ENCODE data around the gene SEBOX.

Gene SEBOX

GRCh38 chr17:28335959-28336871 is 28.8 kb downstream of the SEBOX start:
- H3K4me3 ChIP-seq (ENCODE audit: low read length): peak overlapping the region; percentile 98
- peaks cover 28% of the 10 kb centered on the region for H3K4me1 ChIP-seq (ENCODE audit: control insufficient read depth, insufficient read depth, low read length)
- DNase-seq (ENCODE audit: low read depth): peak; percentile 90
- H3K27me3 ChIP-seq (replicated peaks; ENCODE audit: control insufficient read depth, insufficient read depth, low read length): no peaks in the 10 kb centered on the region
- H3K9ac ChIP-seq (ENCODE audit: low read length): peak overlapping the region; percentile 92
- H3K9me3 ChIP-seq (ENCODE audit: control insufficient read depth, low read length): no peaks in the 10 kb centered on the region
- H3K36me3 ChIP-seq (ENCODE audit: control insufficient read depth, insufficient read depth, low read length, severe bottlenecking): peaks cover 25% of the 10 kb centered on the region

GRCh38 chr17:28335201-28335958 is 29.6 kb downstream of the SEBOX start, which contains the start of the genes IFT20 and TNFAIP1:
TSS of gene IFT20 (minus strand) at chr17:28335472. CDS start at chr17:28331985, 3,487 bp downstream.
TSS of gene TNFAIP1 (plus strand) at chr17:28335761. CDS start at chr17:28339522, 3,761 bp downstream.
- H3K9ac ChIP-seq (ENCODE audit: low read length): peak within 1 kb of the TSS; percentile 92
- DNase-seq (ENCODE audit: low read depth): peak; percentile 100
- peak within 1 kb of the TSS; percentile 98 for H3K4me3 ChIP-seq (ENCODE audit: low read length)
- H3K4me1 ChIP-seq (ENCODE audit: control insufficient read depth, insufficient read depth, low read length): peaks cover 28% of the 10 kb centered on the region
- no peaks in the 10 kb centered on the region for H3K27me3 ChIP-seq (replicated peaks; ENCODE audit: control insufficient read depth, insufficient read depth, low read length)
- peaks cover 26% of the 10 kb centered on the region for H3K36me3 ChIP-seq (ENCODE audit: control insufficient read depth, insufficient read depth, low read length, severe bottlenecking)
- no peaks in the 10 kb centered on the region for H3K9me3 ChIP-seq (ENCODE audit: control insufficient read depth, low read length)

- Histone ChIP-seq H3K36me3 (ENCODE audit: control insufficient read depth, insufficient read depth, low read length, severe bottlenecking) (peaks cover 20% of the 10 kb centered on the region), H3K4me3 (ENCODE audit: low read length) (peak overlapping the region; percentile 98), H3K4me1 (ENCODE audit: control insufficient read depth, insufficient read depth, low read length) (peaks cover 28% of the 10 kb centered on the region), H3K9ac (ENCODE audit: low read length) (peak overlapping the region; percentile 89), H3K27me3 (replicated peaks; ENCODE audit: control insufficient read depth, insufficient read depth, low read length) (no peaks in the 10 kb centered on the region), H3K9me3 (ENCODE audit: control insufficient read depth, low read length) (no peaks in the 10 kb centered on the region)
- DNase-seq (ENCODE audit: low read depth): peak; percentile 71
These were observed 30.3 kb downstream of the SEBOX start for GRCh38 chr17:28334666-28335200.

GRCh38 chr17:28334171-28334570 is 30.8 kb downstream of the SEBOX start:
- DNase-seq (ENCODE audit: low read depth): peak; percentile 37
- Histone ChIP-seq H3K4me3 (ENCODE audit: low read length) (peak overlapping the region; percentile 98), H3K36me3 (ENCODE audit: control insufficient read depth, insufficient read depth, low read length, severe bottlenecking) (peaks cover 24% of the 10 kb centered on the region), H3K9ac (ENCODE audit: low read length) (peak overlapping the region; percentile 89), H3K27me3 (replicated peaks; ENCODE audit: control insufficient read depth, insufficient read depth, low read length) (no peaks in the 10 kb centered on the region), H3K9me3 (ENCODE audit: control insufficient read depth, low read length) (no peaks in the 10 kb centered on the region), H3K4me1 (ENCODE audit: control insufficient read depth, insufficient read depth, low read length) (peaks cover 28% of the 10 kb centered on the region)

- Histone ChIP-seq H3K4me1 (ENCODE audit: control insufficient read depth, insufficient read depth, low read length) (peaks cover 26% of the 10 kb centered on the region), H3K4me3 (ENCODE audit: low read length) (no peak overlapping the region)
These were observed 31.8 kb downstream of the SEBOX start for GRCh38 chr17:28333083-28333746.

GRCh38 chr17:28331891-28332420 is 33.0 kb downstream of the SEBOX start:
- no peak overlapping the region for H3K4me3 ChIP-seq (ENCODE audit: low read length)
- DNase-seq (ENCODE audit: low read depth): no peak
- peaks cover 46% of the 10 kb centered on the region for H3K36me3 ChIP-seq (ENCODE audit: control insufficient read depth, insufficient read depth, low read length, severe bottlenecking)
- H3K4me1 ChIP-seq (ENCODE audit: control insufficient read depth, insufficient read depth, low read length): peaks cover 23% of the 10 kb centered on the region
- no peaks in the 10 kb centered on the region for H3K27me3 ChIP-seq (replicated peaks; ENCODE audit: control insufficient read depth, insufficient read depth, low read length)
- no peak overlapping the region for H3K9ac ChIP-seq (ENCODE audit: low read length)
- no peaks in the 10 kb centered on the region for H3K9me3 ChIP-seq (ENCODE audit: control insufficient read depth, low read length)

More at GRCh38 chr17:28333083-28333746, 31.8 kb downstream of the SEBOX start:
- no peaks in the 10 kb centered on the region for H3K27me3 ChIP-seq (replicated peaks; ENCODE audit: control insufficient read depth, insufficient read depth, low read length)
- peaks cover 33% of the 10 kb centered on the region for H3K36me3 ChIP-seq (ENCODE audit: control insufficient read depth, insufficient read depth, low read length, severe bottlenecking)
- H3K9me3 ChIP-seq (ENCODE audit: control insufficient read depth, low read length): no peaks in the 10 kb centered on the region
- DNase-seq (ENCODE audit: low read depth): no peak
- no peak overlapping the region for H3K9ac ChIP-seq (ENCODE audit: low read length)

GRCh38 chr17:28330671-28331070 is 34.3 kb downstream of the SEBOX start:
- H3K27me3 ChIP-seq (replicated peaks; ENCODE audit: control insufficient read depth, insufficient read depth, low read length): no peaks in the 10 kb centered on the region
- H3K9me3 ChIP-seq (ENCODE audit: control insufficient read depth, low read length): no peaks in the 10 kb centered on the region
- DNase-seq (ENCODE audit: low read depth): no peak
- H3K4me3 ChIP-seq (ENCODE audit: low read length): no peak overlapping the region
- no peak overlapping the region for H3K9ac ChIP-seq (ENCODE audit: low read length)
- H3K4me1 ChIP-seq (ENCODE audit: control insufficient read depth, insufficient read depth, low read length): peaks cover 14% of the 10 kb centered on the region
- H3K36me3 ChIP-seq (ENCODE audit: control insufficient read depth, insufficient read depth, low read length, severe bottlenecking): peaks cover 54% of the 10 kb centered on the region

GRCh38 chr17:28328325-28328724 is 36.7 kb downstream of the SEBOX start:
- Histone ChIP-seq H3K9ac (ENCODE audit: low read length) (peak overlapping the region; percentile 7), H3K4me1 (ENCODE audit: control insufficient read depth, insufficient read depth, low read length) (no peaks in the 10 kb centered on the region), H3K27me3 (replicated peaks; ENCODE audit: control insufficient read depth, insufficient read depth, low read length) (no peaks in the 10 kb centered on the region), H3K9me3 (ENCODE audit: control insufficient read depth, low read length) (no peaks in the 10 kb centered on the region), H3K36me3 (ENCODE audit: control insufficient read depth, insufficient read depth, low read length, severe bottlenecking) (peaks cover 54% of the 10 kb centered on the region), H3K4me3 (ENCODE audit: low read length) (no peak overlapping the region)
- no peak for DNase-seq (ENCODE audit: low read depth)

- Histone ChIP-seq H3K9me3 (ENCODE audit: control insufficient read depth, low read length) (no peaks in the 10 kb centered on the region), H3K4me3 (ENCODE audit: low read length) (no peak overlapping the region), H3K36me3 (ENCODE audit: control insufficient read depth, insufficient read depth, low read length, severe bottlenecking) (peaks cover 54% of the 10 kb centered on the region), H3K27me3 (replicated peaks; ENCODE audit: control insufficient read depth, insufficient read depth, low read length) (no peaks in the 10 kb centered on the region), H3K4me1 (ENCODE audit: control insufficient read depth, insufficient read depth, low read length) (no peaks in the 10 kb centered on the region), H3K9ac (ENCODE audit: low read length) (no peak overlapping the region)
- no peak for DNase-seq (ENCODE audit: low read depth)
These were observed 37.3 kb downstream of the SEBOX start for GRCh38 chr17:28327709-28328108.

- H3K27me3 ChIP-seq (replicated peaks; ENCODE audit: control insufficient read depth, insufficient read depth, low read length): no peaks in the 10 kb centered on the region
- DNase-seq (ENCODE audit: low read depth): no peak
- no peak overlapping the region for H3K4me3 ChIP-seq (ENCODE audit: low read length)
- no peak overlapping the region for H3K9ac ChIP-seq (ENCODE audit: low read length)
- H3K9me3 ChIP-seq (ENCODE audit: control insufficient read depth, low read length): no peaks in the 10 kb centered on the region
- H3K4me1 ChIP-seq (ENCODE audit: control insufficient read depth, insufficient read depth, low read length): no peaks in the 10 kb centered on the region
- H3K36me3 ChIP-seq (ENCODE audit: control insufficient read depth, insufficient read depth, low read length, severe bottlenecking): peaks cover 51% of the 10 kb centered on the region
These were observed 37.9 kb downstream of the SEBOX start for GRCh38 chr17:28327031-28327607.
